WTC11 (cell line): ENCODE data around the gene TRAPPC2B. TPM values are rescaled to one million over a fixed set of nuclear protein-coding genes. Genes with fewer than 3 reads are reported as not detected.
A peak's percentile ranks its signal among the peaks of the same experiment; 100 is the strongest.

Source experiments
- ATAC-seq: fragments of 200-7000 bp; cut with Tn5 transposase; 2 replicates; pipeline ENCODE4 v1.10.0; 2021; ENCODE audit warnings: mild to moderate bottlenecking, moderate library complexity
- CTCF ChIA-PET: fragments of 300-600 bp; sonication (Branson Sonifier 250); formaldehyde crosslinking; loops from one replicate; lab custom pipeline; 2021; ENCODE audit warnings: antibody characterized with exemption; lab: Charles Lee
- POLR2A ChIA-PET: fragments of 350-600 bp; sonication (Branson Sonifier 250); formaldehyde crosslinking; loops from one replicate; lab custom pipeline; 2021; ENCODE audit warnings: antibody characterized with exemption; lab: Charles Lee
- DNase-seq: peaks from one replicate; pipeline ENCODE4 v3.0.0; 2021; ENCODE audit warnings: low spot score
- H3K27ac Mint-ChIP-seq: 2 replicates; pipeline ENCODE4 v1.8.0; 2021; ENCODE audit warnings: mixed read lengths
- H3K27me3 Mint-ChIP-seq: 2 replicates; pipeline ENCODE4 v1.8.0; 2021; ENCODE audit warnings: low read depth, mild to moderate bottlenecking, moderate library complexity, mixed read lengths
- H3K36me3 Mint-ChIP-seq: 2 replicates; pipeline ENCODE4 v1.8.0; 2021; ENCODE audit warnings: mixed read lengths
- H3K4me1 Mint-ChIP-seq: 2 replicates; pipeline ENCODE4 v1.8.0; 2022; ENCODE audit warnings: mixed read lengths
- H3K4me3 Mint-ChIP-seq: 2 replicates; pipeline ENCODE4 v1.8.0; 2021; ENCODE audit warnings: mild to moderate bottlenecking, moderate library complexity, mixed read lengths
- H3K9me3 Mint-ChIP-seq: 2 replicates; pipeline ENCODE4 v1.8.0; 2021; ENCODE audit warnings: mixed read lengths
- AFF4 ChIP-seq: sonication (generic); formaldehyde crosslinking; IDR thresholded peaks from 2 replicates; pipeline ENCODE4 v1.8.1; 2023; ENCODE audit warnings: mild to moderate bottlenecking, missing genetic modification reagents, borderline replicate concordance
- CDX4 ChIP-seq: fragments of 250-450 bp; sonication (Bioruptor Pico); IDR thresholded peaks from 2 replicates; pipeline ENCODE4 v1.9.0; 2021; ENCODE audit warnings: moderate library complexity, mild to moderate bottlenecking, inconsistent platforms, borderline replicate concordance
- E2F1 ChIP-seq: sonication (generic); formaldehyde crosslinking; IDR thresholded peaks from 2 replicates; pipeline ENCODE4 v1.8.0; 2022; ENCODE audit warnings: mild to moderate bottlenecking, missing genetic modification reagents
- EMX1 ChIP-seq: fragments of 250-450 bp; sonication (Bioruptor Pico); IDR thresholded peaks from 2 replicates; pipeline ENCODE4 v1.8.0; 2021; ENCODE audit warnings: mild to moderate bottlenecking
- ETV6 ChIP-seq: sonication (generic); formaldehyde crosslinking; IDR thresholded peaks from 2 replicates; pipeline ENCODE4 v1.8.1; 2022; ENCODE audit warnings: mild to moderate bottlenecking, missing genetic modification reagents
- GTF2I ChIP-seq: fragments of 250-450 bp; sonication (Bioruptor Pico); conservative IDR thresholded peaks from 2 replicates; pipeline ENCODE4 v1.4.0; 2021; ENCODE audit warnings: mild to moderate bottlenecking
- HMGXB4 ChIP-seq: sonication (generic); formaldehyde crosslinking; IDR thresholded peaks from 2 replicates; pipeline ENCODE4 v1.8.1; 2023; ENCODE audit warnings: mild to moderate bottlenecking, moderate library complexity, missing genetic modification reagents
- IRF2 ChIP-seq: sonication (generic); formaldehyde crosslinking; IDR thresholded peaks from 2 replicates; pipeline ENCODE4 v1.8.0; 2022; ENCODE audit warnings: low read depth, missing genetic modification reagents, borderline replicate concordance
- NFYB ChIP-seq: sonication (generic); formaldehyde crosslinking; conservative IDR thresholded peaks from 2 replicates; pipeline ENCODE4 v1.8.0; 2022; ENCODE audit warnings: low read depth, missing genetic modification reagents
- NR2C2 ChIP-seq: sonication (generic); formaldehyde crosslinking; IDR thresholded peaks from 2 replicates; pipeline ENCODE4 v1.8.0; 2022; ENCODE audit warnings: mild to moderate bottlenecking, missing genetic modification reagents
- OVOL2 ChIP-seq: fragments of 250-450 bp; sonication (Bioruptor Pico); IDR thresholded peaks from 2 replicates; pipeline ENCODE4 v1.9.0; 2021; ENCODE audit warnings: mild to moderate bottlenecking, borderline replicate concordance
- PRDM15 ChIP-seq: sonication (generic); formaldehyde crosslinking; IDR thresholded peaks from 2 replicates; pipeline ENCODE4 v1.8.0; 2022; ENCODE audit warnings: missing genetic modification reagents
- SOX15 ChIP-seq: fragments of 250-450 bp; sonication (Bioruptor Pico); IDR thresholded peaks from 2 replicates; pipeline ENCODE4 v1.9.0; 2021; ENCODE audit warnings: mild to moderate bottlenecking
- SP1 ChIP-seq: sonication (generic); formaldehyde crosslinking; conservative IDR thresholded peaks from 2 replicates; pipeline ENCODE4 v1.8.1; 2022; ENCODE audit warnings: missing genetic modification reagents
- TEAD1 ChIP-seq: sonication (generic); formaldehyde crosslinking; IDR thresholded peaks from 2 replicates; pipeline ENCODE4 v1.8.0; 2022; ENCODE audit warnings: mild to moderate bottlenecking, missing genetic modification reagents
- USF2 ChIP-seq: sonication (generic); formaldehyde crosslinking; IDR thresholded peaks from 2 replicates; pipeline ENCODE4 v1.8.1; 2023; ENCODE audit warnings: mild to moderate bottlenecking, missing genetic modification reagents, moderate library complexity
- ZBTB21 ChIP-seq: sonication (generic); formaldehyde crosslinking; IDR thresholded peaks from 2 replicates; pipeline ENCODE4 v1.8.1; 2023; ENCODE audit warnings: mild to moderate bottlenecking, missing genetic modification reagents, borderline replicate concordance
- ZMAT4 ChIP-seq: fragments of 250-450 bp; sonication (Bioruptor Pico); IDR thresholded peaks from 2 replicates; pipeline ENCODE4 v1.9.0; 2021; ENCODE audit warnings: mild to moderate bottlenecking
- ZNF121 ChIP-seq: sonication (generic); formaldehyde crosslinking; IDR thresholded peaks from 2 replicates; pipeline ENCODE4 v1.8.0; 2023; ENCODE audit warnings: missing genetic modification reagents
- ZNF232 ChIP-seq: sonication (generic); formaldehyde crosslinking; IDR thresholded peaks from 2 replicates; pipeline ENCODE4 v1.8.0; 2022; ENCODE audit warnings: mild to moderate bottlenecking, missing genetic modification reagents
- ZNF263 ChIP-seq: sonication (generic); formaldehyde crosslinking; IDR thresholded peaks from 2 replicates; pipeline ENCODE4 v1.8.1; 2022; ENCODE audit warnings: low read depth, mild to moderate bottlenecking, moderate library complexity, missing genetic modification reagents
- ZNF416 ChIP-seq: fragments of 250-450 bp; sonication (Bioruptor Pico); IDR thresholded peaks from 2 replicates; pipeline ENCODE4 v1.9.0; 2021; ENCODE audit warnings: mild to moderate bottlenecking, inconsistent platforms
- total RNA-seq: library from RNA; stranded (reverse); gene quantifications from 3 replicates; pipeline ENCODE4 v1.2.3, GENCODE V29; 2021
- TF ChIP-seq, protein P1 (sequence below): sonication (generic); formaldehyde crosslinking; IDR thresholded peaks from 2 replicates; pipeline ENCODE4 v1.8.0; 2022; ENCODE audit warnings: mild to moderate bottlenecking, missing genetic modification reagents

The TRAPPC2B gene
- total RNA-seq, 1 experiment from 2014 or later, result 10.5 TPM

GRCh38 chr19:57359300-57359699 is 4.1 kb upstream of the TRAPPC2B start:
- no peaks in the 10 kb centered on the region for H3K27me3 Mint-ChIP-seq
- H3K9me3 Mint-ChIP-seq, result no peaks in the 10 kb centered on the region
- H3K36me3 Mint-ChIP-seq, result peaks cover 31% of the 10 kb centered on the region
- TF ChIP-seq OVOL2 (CRISPR knock-in tag) (no peak), GTF2I (CRISPR knock-in tag) (no peak), USF2 (CRISPR knock-in tag) (no peak), ETV6 (CRISPR knock-in tag) (no peak), SP1 (CRISPR knock-in tag) (no peak), NFYB (no peak), SOX15 (no peak), EMX1 (CRISPR knock-in tag) (no peak), AFF4 (CRISPR knock-in tag) (no peak), PRDM15 (CRISPR knock-in tag) (no peak), ZBTB21 (CRISPR knock-in tag) (no peak), ZNF121 (no peak), ZNF416 (CRISPR knock-in tag) (no peak), NR2C2 (CRISPR knock-in tag) (no peak), E2F1 (no peak), HMGXB4 (CRISPR knock-in tag) (no peak)
- no peak overlapping the region for H3K27ac Mint-ChIP-seq
- ChIA-PET POLR2A (no interaction called here), CTCF (no interaction called here)
- peaks cover 10% of the 10 kb centered on the region for H3K4me1 Mint-ChIP-seq
- H3K4me3 Mint-ChIP-seq, result no peak overlapping the region
- DNase-seq (no peak), ATAC-seq (no peak)

- CTCF ChIA-PET, result interaction anchor here (0.9 to 1.4 kb wide), 2 partner anchors 12 to 27 kb away, joined by 3 to 7 read pairs; partner anchors contain the start of genes ZNF304 and ZNF548
- TF ChIP-seq CDX4 (no peak), ETV6 (CRISPR knock-in tag) (no peak), ZNF232 (CRISPR knock-in tag) (no peak), TEAD1 (CRISPR knock-in tag) (no peak), ZMAT4 (CRISPR knock-in tag) (no peak), IRF2 (CRISPR knock-in tag) (no peak), ZNF263 (CRISPR knock-in tag) (no peak), E2F1 (no peak)
- TF ChIP-seq, protein P1, sequence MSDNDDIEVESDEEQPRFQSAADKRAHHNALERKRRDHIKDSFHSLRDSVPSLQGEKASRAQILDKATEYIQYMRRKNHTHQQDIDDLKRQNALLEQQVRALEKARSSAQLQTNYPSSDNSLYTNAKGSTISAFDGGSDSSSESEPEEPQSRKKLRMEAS (CRISPR knock-in tag), result no peak
Measured at GRCh38 chr19:57362419-57362818, 932 bp upstream of the TRAPPC2B start.

More at GRCh38 chr19:57362419-57362818, 932 bp upstream of the TRAPPC2B start:
- no peak for DNase-seq
- Mint-ChIP-seq H3K4me3 (peak overlapping the region; percentile 96), H3K4me1 (peaks cover 10% of the 10 kb centered on the region), H3K27me3 (no peaks in the 10 kb centered on the region), H3K9me3 (no peaks in the 10 kb centered on the region), H3K27ac (peak overlapping the region; percentile 99), H3K36me3 (peaks cover 7% of the 10 kb centered on the region)
- POLR2A ChIA-PET, result no interaction called here
- no peak for ATAC-seq
